K562 (cell line): Measurements from ENCODE around the gene RPP14. TPM values are rescaled to one million over a fixed set of nuclear protein-coding genes. Genes with fewer than 3 reads are reported as not detected.
A peak's percentile ranks its signal among the peaks of the same experiment; 100 is the strongest.

Source experiments
- ATAC-seq: fragments of 200-7000 bp; cut with Tn5 transposase; 3 replicates; pipeline ENCODE4 v1.9.1; 2020; ENCODE audit warnings: moderate library complexity
- BruUV-seq: library from RNA; stranded (reverse); fragments of 400-500 nt; replicated peaks from 2 replicates; lab custom pipeline; 2021; lab: Mats Ljungman, UMichigan
- CTCF ChIA-PET: fragments of 300-600 bp; formaldehyde crosslinking; extraction: SDS; loops from one replicate; lab custom pipeline; 2021; ENCODE audit warnings: low intra/inter-chr PET ratio; lab: Yijun Ruan, JAX
- POLR2A ChIA-PET: fragments of 300-600, 350-650 bp; sonication (Branson Sonifier 250); formaldehyde crosslinking; extraction: SDS; loops from one replicate; lab custom pipeline; 2021; ENCODE audit warnings: antibody characterized with exemption, inconsistent platforms; lab: Yijun Ruan, JAX
- DNase-seq, 4 experiments: peaks; one replicate each; pipeline versions ENCODE4 v3.0.0 to v3.0.0-alpha.2; 2011 to 2018; ENCODE audit warnings: low spot score in 3 of 4, mixed read lengths in 3 of 4; ENCODE audit errors: extremely low read depth in 1 of 4
- FAIRE-seq: peaks from 2 replicates; lab custom pipeline; 2011; peaks lifted over from hg19 to GRCh38; lab: Jason Lieb, UNC
- H2AFZ ChIP-seq: 2 replicates; pipeline ENCODE4 v1.6.0; 2011; ENCODE audit warnings: low read depth, low read length, control low read depth, inconsistent platforms
- H3K27ac ChIP-seq: fragments of 200-600 bp; 3 replicates; pipeline ENCODE4 v1.8.0; 2011; ENCODE audit warnings: low read depth, mild to moderate bottlenecking, control low read depth, inconsistent platforms, low read length, moderate library complexity, mixed read lengths; ENCODE audit errors: extremely low read depth
- H3K27me3 ChIP-seq, 2 experiments: fragments of 300-600 bp in 1 of 2; 2 replicates in 1 of 2; 3 replicates in 1 of 2; pipeline versions ENCODE4 v1.6.0 to v1.8.0; 2011; ENCODE audit warnings: inconsistent platforms in 2 of 2, low read length in 2 of 2, mild to moderate bottlenecking in 1 of 2, mixed read lengths in 1 of 2, moderate library complexity in 1 of 2; ENCODE audit not compliant: control insufficient read depth in 2 of 2, insufficient read depth in 2 of 2
- H3K36me3 ChIP-seq: fragments of 300-600 bp; 3 replicates; pipeline ENCODE4 v1.8.0; 2011; ENCODE audit warnings: mild to moderate bottlenecking, low read length, inconsistent platforms; ENCODE audit not compliant: control insufficient read depth, insufficient read depth
- H3K4me1 ChIP-seq, 2 experiments: fragments of 200-600 bp in 1 of 2; replicated peaks in 1 of 2; 2 replicates in 1 of 2; 3 replicates in 1 of 2; pipeline versions ENCODE4 v1.5.1 to v1.8.0; 2011; ENCODE audit warnings: inconsistent platforms in 2 of 2, low read length in 2 of 2, mild to moderate bottlenecking in 1 of 2, mixed read lengths in 1 of 2, moderate library complexity in 1 of 2; ENCODE audit not compliant: control insufficient read depth in 2 of 2, insufficient read depth in 2 of 2
- H3K4me2 ChIP-seq: 2 replicates; pipeline ENCODE4 v1.6.1; 2011; ENCODE audit warnings: low read length, control low read depth, inconsistent platforms, mixed read lengths; ENCODE audit not compliant: insufficient read depth
- H3K4me3 ChIP-seq: fragments of 200-600 bp; sonication (generic), shearing (Covaris generic); 2 replicates; pipeline ENCODE4 v1.5.1; 2016; ENCODE audit warnings: control low read depth, inconsistent platforms
- H3K79me2 ChIP-seq: fragments of 200-600 bp; 3 replicates; pipeline ENCODE4 v1.8.0; 2011; ENCODE audit warnings: low read length, inconsistent platforms; ENCODE audit not compliant: control insufficient read depth, insufficient read depth
- H3K9ac ChIP-seq, 2 experiments: 2 replicates each; pipeline versions ENCODE4 v1.6.0 to v1.6.1; 2011; ENCODE audit warnings: low read depth in 2 of 2, low read length in 2 of 2, control low read depth in 1 of 2, inconsistent platforms in 1 of 2, mild to moderate bottlenecking in 1 of 2, mixed read lengths in 1 of 2; ENCODE audit not compliant: insufficient read depth in 1 of 2
- H3K9me1 ChIP-seq: one replicate; pipeline ENCODE4 v1.6.0; 2011; ENCODE audit warnings: inconsistent platforms, mild to moderate bottlenecking, low read length, moderate library complexity; ENCODE audit not compliant: control insufficient read depth, insufficient read depth
- H3K9me3 ChIP-seq: replicated peaks from 2 replicates; pipeline ENCODE4 v1.5.1; 2011; ENCODE audit warnings: low read depth, low read length, inconsistent platforms; ENCODE audit not compliant: control insufficient read depth, insufficient read depth
- H4K20me1 ChIP-seq: replicated peaks from 2 replicates; pipeline ENCODE4 v1.6.1; 2011; ENCODE audit warnings: low read length, inconsistent platforms, mixed read lengths; ENCODE audit not compliant: control insufficient read depth, insufficient read depth
- ATF7 ChIP-seq: fragments of 450-650 bp; IDR thresholded peaks from 2 replicates; pipeline ENCODE4 v1.7.1; 2014; ENCODE audit warnings: mild to moderate bottlenecking, moderate library complexity
- CREM ChIP-seq: IDR thresholded peaks from 2 replicates; pipeline ENCODE4 v1.6.1; 2014; ENCODE audit warnings: antibody characterized with exemption, low read depth
- EGR1 ChIP-seq: fragments of 450-650 bp; conservative IDR thresholded peaks from 2 replicates; pipeline ENCODE4 v1.6.1; 2017; ENCODE audit warnings: mild to moderate bottlenecking
- ESRRB ChIP-seq: fragments of 250-450 bp; sonication (Bioruptor Pico); IDR thresholded peaks from 2 replicates; pipeline ENCODE4 v1.5.0; 2020; ENCODE audit warnings: mild to moderate bottlenecking, moderate library complexity, borderline replicate concordance
- FOSL1 ChIP-seq: fragments of 200-800 bp; sonication (Bioruptor generic); conservative IDR thresholded peaks from 2 replicates; pipeline ENCODE4 v1.6.1; 2016; ENCODE audit warnings: missing genetic modification characterization, missing compliant biosample characterization
- GABPA ChIP-seq: fragments of 200-800 bp; sonication (Bioruptor generic); conservative IDR thresholded peaks from 2 replicates; pipeline ENCODE4 v1.6.1; 2016; ENCODE audit warnings: low read depth, missing genetic modification characterization, missing compliant biosample characterization
- GABPB1 ChIP-seq: sonication (generic); formaldehyde crosslinking; IDR thresholded peaks from 2 replicates; pipeline ENCODE4 v1.8.0; 2022; ENCODE audit warnings: mild to moderate bottlenecking, missing genetic modification reagents
- JUND ChIP-seq, 2 experiments: IDR thresholded peaks; 2 replicates in 1 of 2; 3 replicates in 1 of 2; pipeline ENCODE4 v1.6.1; 2011; ENCODE audit warnings: borderline replicate concordance in 2 of 2, low read depth in 2 of 2, low read length in 2 of 2, improper control_type of control experiment in 1 of 2, missing biosample characterization in 1 of 2, missing genetic modification characterization in 1 of 2, missing genetic modification reagents in 1 of 2
- KDM1A ChIP-seq, 2 experiments: fragments of 450-650 bp; IDR thresholded peaks; 2 replicates each; pipeline ENCODE4 v1.6.1; 2016; ENCODE audit warnings: mild to moderate bottlenecking in 2 of 2
- NRF1 ChIP-seq, 2 experiments: fragments of 450-650 bp; IDR thresholded peaks in 1 of 2; conservative IDR thresholded peaks in 1 of 2; 2 replicates each; pipeline ENCODE4 v1.6.1; 2014; ENCODE audit warnings: mild to moderate bottlenecking in 2 of 2
- RBM15 ChIP-seq: fragments of 200-400 bp; formaldehyde crosslinking; IDR thresholded peaks from 2 replicates; pipeline ENCODE4 v1.6.1; 2018; ENCODE audit warnings: mild to moderate bottlenecking, low read length, moderate library complexity; ENCODE audit not compliant: insufficient read depth
- RCOR1 ChIP-seq, 2 experiments: IDR thresholded peaks; 2 replicates each; pipeline ENCODE4 v1.6.1; 2012; ENCODE audit warnings: low read depth in 2 of 2, low read length in 2 of 2, borderline replicate concordance in 1 of 2, improper control_type of control experiment in 1 of 2
- TAF15 ChIP-seq: fragments of 200-400 bp; formaldehyde crosslinking; IDR thresholded peaks from 2 replicates; pipeline ENCODE4 v1.6.1; 2017; ENCODE audit warnings: mild to moderate bottlenecking, low read depth, low read length, moderate library complexity
- TEAD2 ChIP-seq: fragments of 450-650 bp; IDR thresholded peaks from 2 replicates; pipeline ENCODE4 v1.6.1; 2016; ENCODE audit warnings: missing genetic modification characterization, control low read depth, missing compliant biosample characterization
- ZNF717 ChIP-seq: fragments of 250-450 bp; sonication (Bioruptor Pico); IDR thresholded peaks from 2 replicates; pipeline ENCODE4 v1.5.0; 2021
- WGBS: fragments of 100-300 bp; shearing (Covaris generic); methylation state at CpG from one replicate; pipeline ENCODE4 v1.1.6; 2016; ENCODE audit warnings: low coverage, mixed read lengths; ENCODE audit not compliant: insufficient coverage; ENCODE audit errors: missing lambda C conversion rate; 5-methylcytosine and 5-hydroxymethylcytosine counted together
- in situ Hi-C: fragments of 300-500 bp; cut with MboI; formaldehyde crosslinking; loops from 4 replicates; pipeline ENCODE4 v1.15.0; 2018; ENCODE audit warnings: inconsistent platforms, mixed read lengths
- intact Hi-C: fragments of 100-400 bp; cut with micrococcal nuclease; formaldehyde crosslinking; loops from 2 replicates; pipeline ENCODE4 v1.14.2; 2022
- polyA plus RNA-seq, 8 experiments: library from polyadenylated mRNA; depleted of rRNA in 4 of 8; stranded (reverse) in 5 of 8; unstranded in 3 of 8; fragments of >200 nt; fragmentation: Nextera tagmentation in 2 of 8; fragmentation: Illumina TruSeq in 1 of 8; extraction: Ambion mirVana in 2 of 8; extraction: Trizol in 1 of 8; gene quantifications; 2 replicates each; pipeline versions ENCODE4 v1.2.1 to v1.2.3, GENCODE V29; 2011 to 2014; ENCODE audit warnings: inconsistent platforms in 1 of 8, missing spikeins in 1 of 8
- total RNA-seq, 7 experiments: library from RNA; depleted of rRNA in 6 of 7; stranded (reverse); fragments of >200 nt in 6 of 7; fragmentation: Illumina TruSeq in 2 of 7; extraction: Trizol in 2 of 7; gene quantifications; 2 replicates each; pipeline versions ENCODE4 v1.2.1 to v1.2.3, GENCODE V29; 2011 to 2021; ENCODE audit warnings: low replicate concordance in 1 of 7
- TF ChIP-seq, protein P1 (sequence below): sonication (generic); formaldehyde crosslinking; IDR thresholded peaks from 2 replicates; pipeline ENCODE4 v1.8.0; 2022; ENCODE audit warnings: mild to moderate bottlenecking, low read depth, missing genetic modification reagents

Gene RPP14
- total and polyA plus RNA-seq, 9 of the 15 experiments (the other 6 are each of a cell fraction or from before 2014, with no cell fraction given), result 13.5 to 20.8 (median 15.4) TPM

DNA sequence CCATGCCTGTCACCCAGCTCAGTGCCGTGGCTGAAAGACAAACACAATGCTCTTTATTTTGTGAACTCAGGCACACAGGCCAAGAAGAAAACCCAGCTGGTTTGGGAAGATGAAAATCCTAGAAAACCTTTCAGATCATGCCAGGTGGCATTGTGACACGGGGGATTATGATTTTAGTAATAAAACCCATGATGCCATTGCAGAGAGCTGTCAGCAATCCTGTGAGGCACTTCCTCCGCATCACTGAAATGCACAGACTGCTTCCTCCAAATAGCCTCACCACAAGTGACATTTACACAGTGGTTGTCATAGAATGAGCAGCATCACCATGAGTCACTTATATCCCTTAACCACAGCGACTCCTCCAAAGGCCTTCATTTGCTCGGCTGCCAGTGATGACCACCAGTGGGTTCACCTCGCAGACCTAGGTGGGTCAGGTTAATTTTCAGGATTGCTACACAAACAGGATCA lies 45.7 kb upstream of the RPP14 start (continued):
- TF ChIP-seq JUND (IDR thresholded peaks at IDR 0.05; ENCODE audit: borderline replicate concordance, low read depth, low read length) (peak; percentile 22; the same call in 1 of the 2 replicates), JUND (tag; IDR thresholded peaks at IDR 0.05; ENCODE audit: borderline replicate concordance, low read depth, low read length) (no peak), TAF15 (no peak), NRF1 (conservative IDR thresholded peaks at IDR 0.05 in 1 of 2, IDR thresholded peaks at IDR 0.05 in 1 of 2) (no peak), RCOR1 (IDR thresholded peaks at IDR 0.05; ENCODE audit: borderline replicate concordance in 1 of 2, low read depth in 2 of 2, low read length in 2 of 2) (0 out of 4 replicates have a peak, but pooled peaks of 1 of the 2 experiments have one; percentile 18), FOSL1 (peak; percentile 74), KDM1A (IDR thresholded peaks at IDR 0.05) (peak; percentile 9 to 26; a peak in 2 of 4 replicates), ATF7 (no peak), GABPA (tag) (peak; percentile 34), CREM (peak; percentile 59), ESRRB (CRISPR knock-in tag) (no peak), GABPB1 (CRISPR knock-in tag) (0 out of 2 replicates have a peak, but pooled peaks have one; percentile 39)
- TF ChIP-seq, all 486 proteins: peak for 9

DNA sequence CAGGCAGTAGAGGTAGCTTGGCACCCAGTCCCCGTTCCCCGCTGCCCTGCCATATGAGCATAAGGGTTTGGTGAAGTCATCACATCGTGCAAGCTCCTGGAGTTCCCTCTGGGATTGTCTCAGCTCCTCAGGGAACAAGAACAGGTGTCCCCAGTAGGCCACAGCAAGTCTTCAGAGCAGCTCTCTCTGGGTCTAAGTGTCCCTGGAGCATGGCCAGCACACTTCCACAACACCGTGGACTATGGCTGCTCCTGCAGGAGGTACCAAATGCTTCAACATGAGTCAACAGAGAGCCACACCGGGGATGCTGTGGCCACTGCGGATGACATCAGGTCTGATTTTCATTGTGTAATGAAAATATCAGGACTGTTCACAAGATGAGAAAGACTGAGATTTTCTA lies 45.3 kb upstream of the RPP14 start:
- CTCF ChIA-PET, result no interaction called here
- no peaks in the 10 kb centered on the region for H4K20me1 ChIP-seq
- no peak overlapping the region for H3K27ac ChIP-seq
- no peaks in the 10 kb centered on the region for H3K79me2 ChIP-seq
- ATAC-seq (no peak), DNase-seq (no peak), FAIRE-seq (no peak)
- no peak overlapping the region for H3K9ac ChIP-seq
- H3K9me1 ChIP-seq, result no peaks in the 10 kb centered on the region
- H3K4me2 ChIP-seq, result no peak overlapping the region
- no peak overlapping the region for H3K4me3 ChIP-seq
- POLR2A ChIA-PET, result interaction anchor here (0.6 kb wide), 1 partner anchor 174 kb away, joined by 3 read pairs; no protein-coding TSS in a partner anchor
- H2AFZ ChIP-seq, result no peak overlapping the region
- in situ Hi-C loops, result no loop called here
- TF ChIP-seq, protein P1, sequence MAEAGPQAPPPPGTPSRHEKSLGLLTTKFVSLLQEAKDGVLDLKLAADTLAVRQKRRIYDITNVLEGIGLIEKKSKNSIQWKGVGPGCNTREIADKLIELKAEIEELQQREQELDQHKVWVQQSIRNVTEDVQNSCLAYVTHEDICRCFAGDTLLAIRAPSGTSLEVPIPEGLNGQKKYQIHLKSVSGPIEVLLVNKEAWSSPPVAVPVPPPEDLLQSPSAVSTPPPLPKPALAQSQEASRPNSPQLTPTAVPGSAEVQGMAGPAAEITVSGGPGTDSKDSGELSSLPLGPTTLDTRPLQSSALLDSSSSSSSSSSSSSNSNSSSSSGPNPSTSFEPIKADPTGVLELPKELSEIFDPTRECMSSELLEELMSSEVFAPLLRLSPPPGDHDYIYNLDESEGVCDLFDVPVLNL (CRISPR knock-in tag), result no peak
- TF ChIP-seq ZNF717 (CRISPR knock-in tag), result no peak
- no peak for TF ChIP-seq RBM15
- TF ChIP-seq TEAD2, result no peak
- no peak for TF ChIP-seq EGR1
- peak; percentile 27; the same call in 1 of the 2 replicates for TF ChIP-seq FOSL1
- no peaks in the 10 kb centered on the region for H3K36me3 ChIP-seq
- 34% methylated on average over 6 of the region's 6 CpGs for WGBS
- no peaks in the 10 kb centered on the region for H3K4me1 ChIP-seq
- H3K9me3 ChIP-seq, result no peaks in the 10 kb centered on the region
- BruUV-seq, result no TSS peak
- intact Hi-C loops, result no loop called here
- H3K27me3 ChIP-seq, result no peaks in the 10 kb centered on the region
